ENCODE results near the gene FBXL14. TPM values are rescaled to one million over a fixed set of nuclear protein-coding genes. Genes with fewer than 3 reads are reported as not detected.

Gene FBXL14
- polyA plus RNA-seq, 2 of the 4 experiments (the other 2 are of a cell fraction), result 6.7 to 7.1 TPM

- ChIA-PET POLR2A (no interaction called here), CTCF (interaction anchor here (0.6 to 1.6 kb wide), 2 partner anchors 12 to 408 kb away, joined by 3 to 5 read pairs; no protein-coding TSS in a partner anchor)
- TF ChIP-seq RAD21 (conservative IDR thresholded peaks at IDR 0.05 in 1 of 2, IDR thresholded peaks at IDR 0.05 in 1 of 2), result no peak
- TF ChIP-seq USF2 (IDR thresholded peaks at IDR 0.05), result no peak
- no peak for TF ChIP-seq RFX5 (IDR thresholded peaks at IDR 0.05)
- TF ChIP-seq BHLHE40 (IDR thresholded peaks at IDR 0.05; ENCODE audit: low read depth, low read length), result no peak
- TF ChIP-seq FOSB (CRISPR knock-in tag; IDR thresholded peaks at IDR 0.05), result no peak
- no peak for TF ChIP-seq MAZ (IDR thresholded peaks at IDR 0.05; ENCODE audit: borderline replicate concordance, low read depth, low read length)
- TF ChIP-seq KDM1A (IDR thresholded peaks at IDR 0.05; ENCODE audit: low read depth), result no peak
- no peak for TF ChIP-seq TP53 (CRISPR knock-in tag; IDR thresholded peaks at IDR 0.05)
- no peak for TF ChIP-seq E2F6 (IDR thresholded peaks at IDR 0.05; ENCODE audit: borderline replicate concordance, low read depth)
- no peak for TF ChIP-seq SREBF2 (IDR thresholded peaks at IDR 0.05)
- no peak for TF ChIP-seq FOXS1 (CRISPR knock-in tag; IDR thresholded peaks at IDR 0.05)
- no peak for TF ChIP-seq HDAC2 (IDR thresholded peaks at IDR 0.05)
- TF ChIP-seq POLR2A (IDR thresholded peaks at IDR 0.05; ENCODE audit: low read length), result no peak
- TF ChIP-seq RARB (CRISPR knock-in tag; IDR thresholded peaks at IDR 0.05), result no peak
- TF ChIP-seq HES2 (IDR thresholded peaks at IDR 0.05), result no peak
- TF ChIP-seq TFCP2L1 (CRISPR knock-in tag; IDR thresholded peaks at IDR 0.05), result no peak
- no peak for TF ChIP-seq ESRRA (IDR thresholded peaks at IDR 0.05; ENCODE audit: borderline replicate concordance, low read length)
- TF ChIP-seq EP300 (IDR thresholded peaks at IDR 0.05), result no peak
- ATAC-seq (no peak), FAIRE-seq (no peak), DNase-seq (ENCODE audit: low read depth in 1 of 2, low spot score in 1 of 2) (no peak)
- Histone ChIP-seq H3K27ac (no peak overlapping the region), H3K4me3 (no peak overlapping the region), H3K9me3 (no peaks in the 10 kb centered on the region), H3K4me1 (peaks cover 6% of the 10 kb centered on the region; the same call in 2 of the 3 replicates), H3K4me2 (no peak overlapping the region)
- 75% methylated on average over 10 of the region's 10 CpGs for WGBS (ENCODE audit: missing lambda C conversion rate)
Measured at GRCh38 chr12:1525858-1526257, 68.5 kb downstream of the FBXL14 start.

- POLR2A ChIA-PET, result no interaction called here
- no peaks in the 10 kb centered on the region for H3K9me3 ChIP-seq
- no peak overlapping the region for H3K4me2 ChIP-seq
- WGBS (ENCODE audit: missing lambda C conversion rate), result 71% methylated on average over 13 of the region's 13 CpGs
- DNase-seq (ENCODE audit: low read depth in 1 of 2, low spot score in 1 of 2) (no peak), ATAC-seq (no peak), FAIRE-seq (no peak)
- CTCF ChIA-PET, result interaction anchor here (1.6 kb wide), 1 partner anchor 59 kb away, joined by 6 read pairs; no protein-coding TSS in a partner anchor
- H3K27ac ChIP-seq, result no peak overlapping the region
- no peak overlapping the region for H3K4me3 ChIP-seq
- H3K4me1 ChIP-seq, result peaks cover 21% of the 10 kb centered on the region
- TF ChIP-seq TFCP2L1 (CRISPR knock-in tag; IDR thresholded peaks at IDR 0.05) (no peak), EP300 (IDR thresholded peaks at IDR 0.05) (no peak), RCOR1 (IDR thresholded peaks at IDR 0.05; ENCODE audit: low read depth, low read length) (no peak), ZNF302 (CRISPR knock-in tag; IDR thresholded peaks at IDR 0.05) (no peak), RARB (CRISPR knock-in tag; IDR thresholded peaks at IDR 0.05) (no peak), KDM1A (IDR thresholded peaks at IDR 0.05; ENCODE audit: low read depth) (no peak), ESRRA (IDR thresholded peaks at IDR 0.05; ENCODE audit: borderline replicate concordance, low read length) (no peak), HOXB13 (CRISPR knock-in tag; IDR thresholded peaks at IDR 0.05; ENCODE audit: low read depth) (no peak), POLR2AphosphoS2 (conservative IDR thresholded peaks at IDR 0.05; ENCODE audit: low read length) (no peak), ATOH8 (CRISPR knock-in tag; IDR thresholded peaks at IDR 0.05; ENCODE audit: low read depth) (no peak), USF2 (IDR thresholded peaks at IDR 0.05) (no peak), TP53 (CRISPR knock-in tag; IDR thresholded peaks at IDR 0.05) (no peak), JUNB (IDR thresholded peaks at IDR 0.05) (no peak), CTCF (IDR thresholded peaks at IDR 0.05) (no peak), BHLHE40 (IDR thresholded peaks at IDR 0.05; ENCODE audit: low read depth, low read length) (no peak), MYC (IDR thresholded peaks at IDR 0.05; ENCODE audit: borderline replicate concordance, low read length) (no peak), FOSL2 (IDR thresholded peaks at IDR 0.05) (no peak), FOSL2 (CRISPR knock-in tag; IDR thresholded peaks at IDR 0.05) (no peak)
Measured at GRCh38 chr12:1523558-1524050, 70.8 kb downstream of the FBXL14 start.
